Endometrial microvascular endothelial cells (primary cell): ENCODE data around the gene SPAG16. TPM values are rescaled to one million over a fixed set of nuclear protein-coding genes. Genes with fewer than 3 reads are reported as not detected.

ENCODE experiments used
- in situ Hi-C: cut with HindIII; loops from 2 replicates; pipeline ENCODE4 v1.10.0; 2017; ENCODE audit warnings: low sequenced_read_pairs, low pct_unique_long_range_greater_than_20kb; ENCODE audit errors: inconsistent ontology term
- total RNA-seq: library from RNA; depleted of rRNA; stranded (reverse); fragments of >200 nt; gene quantifications from one replicate; pipeline ENCODE4 v1.2.3, GENCODE V29; 2015; ENCODE audit errors: inconsistent ontology term

The SPAG16 gene
- total RNA-seq, 1 donor from 2014 or later: 13.3 TPM

- in situ Hi-C loops: no loop called here
Observed at GRCh38 chr2:214079032-214079431, 794.8 kb downstream of the SPAG16 start.

- in situ Hi-C loops: no loop called here
Observed at GRCh38 chr2:214088536-214088935, 804.3 kb downstream of the SPAG16 start.

GRCh38 chr2:214096208-214096715 is 812.0 kb downstream of the SPAG16 start:
- in situ Hi-C loops: no loop called here

- in situ Hi-C loops: no loop called here
Observed at GRCh38 chr2:214098811-214099210, 814.5 kb downstream of the SPAG16 start.

- in situ Hi-C loops: no loop called here
Observed at GRCh38 chr2:214100488-214100887, 816.2 kb downstream of the SPAG16 start.

- in situ Hi-C loops: no loop called here
Observed at GRCh38 chr2:214103276-214104001, 819.2 kb downstream of the SPAG16 start.

GRCh38 chr2:214104219-214104618 is 820.0 kb downstream of the SPAG16 start:
- in situ Hi-C loops: no loop called here

GRCh38 chr2:214104967-214105366 is 820.7 kb downstream of the SPAG16 start:
- in situ Hi-C loops: no loop called here

- in situ Hi-C loops: no loop called here
Observed at GRCh38 chr2:214107726-214108125, 823.5 kb downstream of the SPAG16 start.

GRCh38 chr2:214108598-214108997 is 824.3 kb downstream of the SPAG16 start:
- in situ Hi-C loops: no loop called here

GRCh38 chr2:214117054-214117453 is 832.8 kb downstream of the SPAG16 start:
- in situ Hi-C loops: no loop called here

- in situ Hi-C loops: no loop called here
Observed at GRCh38 chr2:214126135-214126534, 841.9 kb downstream of the SPAG16 start.

- in situ Hi-C loops: no loop called here
Observed at GRCh38 chr2:214127170-214127569, 842.9 kb downstream of the SPAG16 start.

GRCh38 chr2:214127571-214127970 is 843.3 kb downstream of the SPAG16 start:
- in situ Hi-C loops: no loop called here

- in situ Hi-C loops: no loop called here
Observed at GRCh38 chr2:214128040-214128439, 843.8 kb downstream of the SPAG16 start.

- in situ Hi-C loops: no loop called here
Observed at GRCh38 chr2:214130114-214130513, 845.9 kb downstream of the SPAG16 start.

GRCh38 chr2:214135966-214136365 is 851.7 kb downstream of the SPAG16 start:
- in situ Hi-C loops: no loop called here

GRCh38 chr2:214138779-214139178 is 854.5 kb downstream of the SPAG16 start:
- in situ Hi-C loops: no loop called here

- in situ Hi-C loops: no loop called here
Observed at GRCh38 chr2:214139630-214140284, 855.5 kb downstream of the SPAG16 start.

GRCh38 chr2:214156971-214157370 is 872.7 kb downstream of the SPAG16 start:
- in situ Hi-C loops: no loop called here
